Measurements from ENCODE around the gene IL1RL2.

The IL1RL2 gene

GRCh38 chr2:102269200-102269524 is 82.3 kb downstream of the IL1RL2 start:
- no peak for FAIRE-seq

GRCh38 chr2:102271844-102272243 is 85.0 kb downstream of the IL1RL2 start:
- FAIRE-seq = no peak

- no peak for FAIRE-seq
Observed at GRCh38 chr2:102273619-102274211, 86.9 kb downstream of the IL1RL2 start.

- FAIRE-seq = no peak
Observed at GRCh38 chr2:102276549-102277201, 89.9 kb downstream of the IL1RL2 start.

DNA sequence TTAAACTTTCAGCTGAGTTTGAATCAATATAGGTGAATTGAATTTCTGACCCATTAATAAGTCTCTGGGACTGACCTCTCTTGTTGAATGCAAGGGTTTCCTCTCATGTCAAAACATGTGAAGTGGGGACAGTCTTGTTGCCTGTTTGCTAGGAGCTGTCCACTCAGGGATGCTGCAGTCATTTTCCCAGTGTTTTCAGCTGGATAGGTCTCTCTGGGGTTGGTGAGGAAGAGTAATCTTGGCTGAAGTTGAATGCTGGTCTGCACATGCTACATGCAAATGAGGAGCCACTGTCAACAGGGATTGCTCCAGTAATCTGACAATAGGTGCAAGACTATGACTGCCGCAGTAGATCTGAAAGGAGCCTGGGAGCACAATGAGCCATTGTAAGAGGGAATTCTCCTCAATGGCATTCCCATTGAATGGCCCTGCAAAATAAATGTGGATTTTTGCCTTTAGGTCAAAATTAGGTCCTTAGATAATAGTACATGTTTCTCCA is 90.4 kb downstream of the IL1RL2 start:
- no peak for FAIRE-seq

DNA sequence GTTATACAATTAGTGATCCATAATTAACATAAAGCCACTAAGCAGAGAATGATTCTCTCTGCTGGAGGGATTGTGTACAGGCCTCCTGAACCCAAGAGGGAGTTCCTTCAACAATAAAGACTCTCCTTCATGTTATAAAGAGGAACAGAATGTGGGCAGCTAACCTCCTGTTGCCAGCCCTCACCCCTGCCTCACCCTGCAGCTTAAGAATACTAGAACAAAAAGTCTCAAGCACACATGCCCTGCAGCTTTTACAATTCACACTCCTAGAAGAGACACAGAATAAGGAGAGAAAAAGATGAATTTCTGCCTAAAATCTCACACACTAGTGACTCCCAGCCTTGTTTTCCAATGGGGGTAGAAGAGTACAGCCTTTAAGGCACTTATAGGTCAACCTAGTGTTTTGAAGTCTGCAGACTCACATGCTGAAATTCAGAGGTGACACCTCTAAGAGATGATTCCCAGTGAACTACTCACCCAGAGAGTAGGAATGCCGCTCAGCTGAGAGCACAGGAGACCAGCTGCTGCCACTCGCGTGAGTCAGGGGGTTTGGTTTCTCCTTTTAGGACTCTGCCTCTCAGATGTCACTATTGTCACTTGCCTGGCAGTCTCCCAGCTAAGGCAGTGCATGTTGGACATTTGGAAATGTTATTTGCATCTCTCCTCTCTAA is 92.0 kb downstream of the IL1RL2 start:
- FAIRE-seq = no peak

- no peak for FAIRE-seq
Observed at GRCh38 chr2:102279391-102279735, 92.5 kb downstream of the IL1RL2 start.

- no peak for FAIRE-seq
Observed at GRCh38 chr2:102282678-102283091, 95.9 kb downstream of the IL1RL2 start.

DNA sequence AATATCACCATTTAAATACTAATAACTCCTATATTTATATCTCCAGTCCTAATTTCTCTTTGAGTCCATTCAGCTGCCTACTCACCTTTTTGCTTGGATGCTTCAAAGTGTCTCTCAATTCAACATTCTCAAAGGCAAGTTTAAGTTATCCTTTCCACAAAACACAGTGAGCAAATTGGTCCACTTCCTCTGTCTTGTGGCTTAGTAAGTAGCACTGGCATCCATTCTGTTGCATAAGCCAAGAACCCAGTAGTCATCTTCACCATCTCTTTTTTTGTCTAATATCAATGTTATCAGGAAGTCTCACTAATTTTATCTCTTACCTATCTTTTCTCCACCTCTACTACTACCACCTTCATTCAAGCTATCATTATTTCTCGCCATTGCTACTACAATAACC is 97.2 kb downstream of the IL1RL2 start:
- FAIRE-seq = no peak

GRCh38 chr2:102284611-102285010 is 97.8 kb downstream of the IL1RL2 start:
- FAIRE-seq = no peak

- FAIRE-seq = no peak
Observed at GRCh38 chr2:102285368-102285767, 98.5 kb downstream of the IL1RL2 start.

GRCh38 chr2:102286041-102286440 is 99.2 kb downstream of the IL1RL2 start:
- no peak for FAIRE-seq

GRCh38 chr2:102289129-102289528 is 102.3 kb downstream of the IL1RL2 start:
- no peak for FAIRE-seq
